SK-N-SH (cell line): Measurements from ENCODE around the gene TBKBP1. TPM values are rescaled to one million over a fixed set of nuclear protein-coding genes. Genes with fewer than 3 reads are reported as not detected.

ENCODE experiments used
- CTCF ChIA-PET: fragments of 300-600, 350-600 bp; formaldehyde crosslinking; extraction: SDS; loops from one replicate; lab custom pipeline; 2021; lab: Yijun Ruan, JAX
- POLR2A ChIA-PET: fragments of 350-600 bp; sonication (Branson Sonifier 250); formaldehyde crosslinking; extraction: SDS; loops from one replicate; lab custom pipeline; 2020; ENCODE audit warnings: antibody characterized with exemption, inconsistent platforms; lab: Yijun Ruan, JAX
- DNase-seq: peaks from one replicate; pipeline ENCODE4 v3.0.0; 2012
- H2AFZ ChIP-seq: fragments of 200-600 bp; sonication (generic); 2 replicates; pipeline ENCODE4 v1.8.1; 2016; ENCODE audit warnings: antibody characterized with exemption, mild to moderate bottlenecking, low read depth
- H3F3A ChIP-seq: fragments of 200-600 bp; sonication (generic); replicated peaks from 2 replicates; pipeline ENCODE3; 2016; ENCODE audit warnings: antibody characterized with exemption, mild to moderate bottlenecking; ENCODE audit not compliant: insufficient read depth
- H3K27ac ChIP-seq, 2 experiments: fragments of 200-500 bp in 1 of 2; fragments of 200-600 bp in 1 of 2; sonication (Bioruptor generic) in 1 of 2; sonication (generic), shearing (Covaris generic) in 1 of 2; 2 replicates each; pipeline versions ENCODE4 v1.5.1 to v1.6.1; 2014 to 2016; ENCODE audit warnings: low read depth in 2 of 2, inconsistent platforms in 1 of 2, low read length in 1 of 2, mild to moderate bottlenecking in 1 of 2, mixed read lengths in 1 of 2
- H3K27me3 ChIP-seq: fragments of 200-600 bp; sonication (generic), shearing (Covaris generic); 2 replicates; pipeline ENCODE4 v1.6.1; 2016; ENCODE audit warnings: mixed run types; ENCODE audit not compliant: insufficient read depth
- H3K36me3 ChIP-seq, 2 experiments: fragments of 200-500 bp in 1 of 2; fragments of 200-600 bp in 1 of 2; sonication (Bioruptor generic) in 1 of 2; sonication (generic) in 1 of 2; replicated peaks in 1 of 2; 2 replicates each; pipeline versions ENCODE3 to v1.5.1; 2014 to 2016; ENCODE audit warnings: low read length in 1 of 2, mild to moderate bottlenecking in 1 of 2; ENCODE audit not compliant: insufficient read depth in 2 of 2, control insufficient read depth in 1 of 2
- H3K4me1 ChIP-seq, 2 experiments: fragments of 200-500 bp in 1 of 2; fragments of 200-600 bp in 1 of 2; sonication (Bioruptor generic) in 1 of 2; sonication (generic), shearing (Covaris generic) in 1 of 2; 2 replicates each; pipeline versions ENCODE4 v1.5.1 to v1.6.1; 2014 to 2016; ENCODE audit warnings: low read depth in 1 of 2, low read length in 1 of 2, mixed run types in 1 of 2; ENCODE audit not compliant: insufficient read depth in 2 of 2, control insufficient read depth in 1 of 2
- H3K4me2 ChIP-seq: fragments of 200-600 bp; sonication (generic), shearing (Covaris generic); 2 replicates; pipeline ENCODE4 v1.6.1; 2017; ENCODE audit warnings: mixed run types
- H3K4me3 ChIP-seq, 2 experiments: fragments of 200-500 bp in 1 of 2; fragments of 200-600 bp in 1 of 2; sonication (Bioruptor generic) in 1 of 2; sonication (generic), shearing (Covaris generic) in 1 of 2; 2 replicates each; pipeline versions ENCODE4 v1.5.1 to v1.8.1; 2014 to 2016; ENCODE audit warnings: low read depth in 2 of 2, inconsistent platforms in 1 of 2, low read length in 1 of 2, mild to moderate bottlenecking in 1 of 2, mixed read lengths in 1 of 2, moderate library complexity in 1 of 2
- H3K79me2 ChIP-seq: fragments of 200-600 bp; sonication (generic); 2 replicates; pipeline ENCODE4 v1.8.1; 2017; ENCODE audit warnings: mild to moderate bottlenecking; ENCODE audit not compliant: insufficient read depth
- H3K9ac ChIP-seq: fragments of 200-600 bp; sonication (generic); 2 replicates; pipeline ENCODE4 v1.6.1; 2017; ENCODE audit warnings: mixed run types
- H3K9me2 ChIP-seq: fragments of 200-600 bp; sonication (generic); 2 replicates; pipeline ENCODE4 v1.6.1; 2017; ENCODE audit warnings: mixed run types
- H3K9me3 ChIP-seq: fragments of 200-600 bp; sonication (generic); 2 replicates; pipeline ENCODE4 v1.6.1; 2017; ENCODE audit warnings: mixed run types, mild to moderate bottlenecking, moderate library complexity
- H4K20me1 ChIP-seq: fragments of 200-600 bp; sonication (generic); 2 replicates; pipeline ENCODE4 v1.6.1; 2017; ENCODE audit warnings: mild to moderate bottlenecking, mixed run types; ENCODE audit not compliant: insufficient read depth
- CHD2 ChIP-seq: fragments of 150-350 bp; IDR thresholded peaks from 2 replicates; pipeline ENCODE4 v1.6.1; 2018; ENCODE audit warnings: low read length; ENCODE audit not compliant: partially characterized antibody
- EZH2phosphoT487 ChIP-seq: fragments of 200-600 bp; sonication (generic); IDR thresholded peaks from 2 replicates; pipeline ENCODE4 v1.6.1; 2017; ENCODE audit warnings: low read depth, mixed run types, mild to moderate bottlenecking, antibody characterized with exemption, moderate library complexity, borderline replicate concordance
- FOSL2 ChIP-seq: IDR thresholded peaks from 2 replicates; pipeline ENCODE4 v1.4.0; 2012; ENCODE audit warnings: low read depth, mild to moderate bottlenecking, moderate library complexity, borderline replicate concordance
- JUND ChIP-seq: IDR thresholded peaks from 2 replicates; pipeline ENCODE4 v1.4.0; 2012
- MEF2A ChIP-seq: IDR thresholded peaks from 2 replicates; pipeline ENCODE4 v1.4.0; 2012; ENCODE audit warnings: low read depth, borderline replicate concordance
- MXI1 ChIP-seq: IDR thresholded peaks from 2 replicates; pipeline ENCODE4 v1.6.1; 2012; ENCODE audit warnings: mild to moderate bottlenecking, low read depth, low read length, improper control_type of control experiment
- RAD21 ChIP-seq: IDR thresholded peaks from 2 replicates; pipeline ENCODE4 v1.6.1; 2012; ENCODE audit warnings: mild to moderate bottlenecking, low read length
- TAF1 ChIP-seq: IDR thresholded peaks from 2 replicates; pipeline ENCODE4 v1.6.1; 2012; ENCODE audit warnings: low read depth, mild to moderate bottlenecking, low read length, moderate library complexity, borderline replicate concordance
- TCF12 ChIP-seq: IDR thresholded peaks from 2 replicates; pipeline ENCODE4 v1.4.0; 2012
- TEAD4 ChIP-seq: IDR thresholded peaks from 2 replicates; pipeline ENCODE4 v1.4.0; 2012; ENCODE audit warnings: mild to moderate bottlenecking, borderline replicate concordance; ENCODE audit not compliant: insufficient read depth
- WGBS: methylation state at CpG from one replicate; pipeline ENCODE4 v1.1.6; 2017; ENCODE audit warnings: low lambda C conversion rate; 5-methylcytosine and 5-hydroxymethylcytosine counted together
- polyA plus RNA-seq, 3 experiments: library from polyadenylated mRNA; depleted of rRNA; stranded (reverse); fragments of >200 nt; gene quantifications; 2 replicates each; pipeline ENCODE4 v1.2.3, GENCODE V29; 2012
- TF ChIP-seq, protein P1 (sequence below): fragments of 150-350 bp; IDR thresholded peaks from 2 replicates; pipeline ENCODE4 v1.6.1; 2016; ENCODE audit warnings: mild to moderate bottlenecking, low read depth, low read length
- TF ChIP-seq, protein P2 (sequence below): IDR thresholded peaks from 2 replicates; pipeline ENCODE4 v1.4.0; 2012; ENCODE audit warnings: low read depth
- TF ChIP-seq, protein P3 (sequence below): IDR thresholded peaks from 2 replicates; pipeline ENCODE4 v1.4.0; 2012; ENCODE audit warnings: low read depth, borderline replicate concordance
- TF ChIP-seq, protein P4 (sequence below): fragments of 200-600 bp; sonication (generic); IDR thresholded peaks from 2 replicates; pipeline ENCODE4 v1.6.1; 2017; ENCODE audit warnings: antibody characterized with exemption, mild to moderate bottlenecking, moderate library complexity

TBKBP1 gene
- polyA plus RNA-seq, 1 of the 3 experiments (the other 2 are of a cell fraction) = 14.4 TPM

DNA sequence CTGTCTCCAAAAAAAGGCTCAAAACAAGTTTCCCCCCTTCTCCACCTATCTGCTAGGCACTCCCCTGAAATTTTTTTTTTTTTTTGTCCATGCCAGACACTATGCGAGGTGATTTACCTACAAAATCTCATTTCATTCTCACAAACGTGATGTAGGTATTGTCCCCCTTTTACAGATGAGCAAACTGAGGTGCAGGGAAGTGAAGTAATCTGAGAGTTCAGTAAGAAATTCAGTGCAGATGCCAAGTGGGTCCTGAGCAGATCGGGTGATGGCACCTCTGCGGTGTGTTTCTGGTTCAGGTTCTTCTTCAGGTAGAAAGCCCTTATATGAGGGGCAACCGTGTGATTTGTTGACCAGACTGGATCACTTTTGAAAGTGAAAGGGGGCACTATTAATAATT lies 9.7 kb downstream of the TBKBP1 start:
- Histone ChIP-seq H3K4me3 (no peak overlapping the region), H3K27me3 (no peaks in the 10 kb centered on the region), H3K9me2 (no peaks in the 10 kb centered on the region), H2AFZ (no peak overlapping the region), H3K9me3 (no peaks in the 10 kb centered on the region), H3K4me1 (peaks cover 0 to 4% of the 10 kb centered on the region in 2 experiments; a peak in 2 of 4 replicates), H4K20me1 (peaks cover 7% of the 10 kb centered on the region; the same call in 1 of the 2 replicates), H3K79me2 (no peaks in the 10 kb centered on the region), H3K36me3 (peaks cover 12 to 18% of the 10 kb centered on the region in 2 experiments), H3K4me2 (no peak overlapping the region), H3K9ac (no peak overlapping the region), H3F3A (no peaks in the 10 kb centered on the region), H3K27ac (no peak overlapping the region)
- no peak for DNase-seq
- 89% methylated on average over 5 of the region's 5 CpGs for WGBS
- CTCF ChIA-PET = interaction anchor here (1.1 to 10.0 kb wide), 6 partner anchors 9 to 105 kb away, joined by 3 to 195 read pairs (median 8); no protein-coding TSS in a partner anchor
- POLR2A ChIA-PET = no interaction called here
- TF ChIP-seq CHD2 (no peak), TEAD4 (no peak), TAF1 (no peak), JUND (no peak), FOSL2 (no peak), EZH2phosphoT487 (no peak)
- TF ChIP-seq, protein P1, sequence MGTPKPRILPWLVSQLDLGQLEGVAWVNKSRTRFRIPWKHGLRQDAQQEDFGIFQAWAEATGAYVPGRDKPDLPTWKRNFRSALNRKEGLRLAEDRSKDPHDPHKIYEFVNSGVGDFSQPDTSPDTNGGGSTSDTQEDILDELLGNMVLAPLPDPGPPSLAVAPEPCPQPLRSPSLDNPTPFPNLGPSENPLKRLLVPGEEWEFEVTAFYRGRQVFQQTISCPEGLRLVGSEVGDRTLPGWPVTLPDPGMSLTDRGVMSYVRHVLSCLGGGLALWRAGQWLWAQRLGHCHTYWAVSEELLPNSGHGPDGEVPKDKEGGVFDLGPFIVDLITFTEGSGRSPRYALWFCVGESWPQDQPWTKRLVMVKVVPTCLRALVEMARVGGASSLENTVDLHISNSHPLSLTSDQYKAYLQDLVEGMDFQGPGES = no peak
- TF ChIP-seq, protein P2, sequence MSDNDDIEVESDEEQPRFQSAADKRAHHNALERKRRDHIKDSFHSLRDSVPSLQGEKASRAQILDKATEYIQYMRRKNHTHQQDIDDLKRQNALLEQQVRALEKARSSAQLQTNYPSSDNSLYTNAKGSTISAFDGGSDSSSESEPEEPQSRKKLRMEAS = no peak
- TF ChIP-seq, protein P3, sequence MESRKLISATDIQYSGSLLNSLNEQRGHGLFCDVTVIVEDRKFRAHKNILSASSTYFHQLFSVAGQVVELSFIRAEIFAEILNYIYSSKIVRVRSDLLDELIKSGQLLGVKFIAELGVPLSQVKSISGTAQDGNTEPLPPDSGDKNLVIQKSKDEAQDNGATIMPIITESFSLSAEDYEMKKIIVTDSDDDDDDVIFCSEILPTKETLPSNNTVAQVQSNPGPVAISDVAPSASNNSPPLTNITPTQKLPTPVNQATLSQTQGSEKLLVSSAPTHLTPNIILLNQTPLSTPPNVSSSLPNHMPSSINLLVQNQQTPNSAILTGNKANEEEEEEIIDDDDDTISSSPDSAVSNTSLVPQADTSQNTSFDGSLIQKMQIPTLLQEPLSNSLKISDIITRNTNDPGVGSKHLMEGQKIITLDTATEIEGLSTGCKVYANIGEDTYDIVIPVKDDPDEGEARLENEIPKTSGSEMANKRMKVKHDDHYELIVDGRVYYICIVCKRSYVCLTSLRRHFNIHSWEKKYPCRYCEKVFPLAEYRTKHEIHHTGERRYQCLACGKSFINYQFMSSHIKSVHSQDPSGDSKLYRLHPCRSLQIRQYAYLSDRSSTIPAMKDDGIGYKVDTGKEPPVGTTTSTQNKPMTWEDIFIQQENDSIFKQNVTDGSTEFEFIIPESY = no peak

DNA sequence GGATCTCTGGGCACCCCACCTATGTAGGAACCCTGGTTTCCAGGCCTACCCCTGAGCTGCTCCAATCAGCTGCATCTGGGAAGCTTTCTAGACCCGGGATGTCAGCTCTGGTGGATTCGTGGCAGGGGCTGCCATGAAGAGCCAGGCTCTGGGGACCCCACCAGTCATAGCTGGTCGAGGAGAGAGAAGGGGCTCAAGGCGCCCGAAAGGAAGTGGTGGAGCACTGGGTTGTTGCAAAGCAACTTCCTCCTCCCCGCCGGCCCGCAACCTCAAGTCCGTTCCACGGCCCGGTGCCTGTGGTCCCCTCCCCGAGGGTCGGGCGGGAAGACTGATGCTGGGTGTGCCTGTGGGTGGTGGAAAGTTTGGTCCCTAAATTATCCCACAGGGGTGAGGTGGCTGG lies 10.2 kb downstream of the TBKBP1 start:
- POLR2A ChIA-PET = interaction anchor here (0.6 kb wide), 1 partner anchor 9 kb away, joined by 3 read pairs; no protein-coding TSS in a partner anchor
- CTCF ChIA-PET = interaction anchor here (1.1 to 5.2 kb wide), 5 partner anchors 10 to 105 kb away, joined by 3 to 42 read pairs (median 5); no protein-coding TSS in a partner anchor

More for the DNA sequence above, 10.2 kb downstream of the TBKBP1 start:
- no peak for DNase-seq
- peaks cover 5% of the 10 kb centered on the region; the same call in 1 of the 2 replicates for H4K20me1 ChIP-seq
- no peak overlapping the region for H3K27ac ChIP-seq
- H3K4me2 ChIP-seq = no peak overlapping the region
- H3K79me2 ChIP-seq = no peaks in the 10 kb centered on the region
- H3K9me2 ChIP-seq = no peaks in the 10 kb centered on the region
- peaks cover 11 to 17% of the 10 kb centered on the region in 2 experiments for H3K36me3 ChIP-seq
- WGBS = 69% methylated on average over 3 of the region's 14 CpGs
- no peak overlapping the region for H2AFZ ChIP-seq
- no peaks in the 10 kb centered on the region for H3K27me3 ChIP-seq
- H3F3A ChIP-seq = no peaks in the 10 kb centered on the region
- H3K9me3 ChIP-seq = no peaks in the 10 kb centered on the region
- no peak overlapping the region for H3K9ac ChIP-seq
- H3K4me3 ChIP-seq = no peak overlapping the region
- peaks cover 0 to 4% of the 10 kb centered on the region in 2 experiments; a peak in 2 of 4 replicates for H3K4me1 ChIP-seq
- TF ChIP-seq CHD2 (no peak), TCF12 (no peak), MXI1 (no peak), RAD21 (no peak), MEF2A (no peak)
- TF ChIP-seq, protein P2 = no peak
- TF ChIP-seq, protein P1 = no peak
- TF ChIP-seq, protein P4, sequence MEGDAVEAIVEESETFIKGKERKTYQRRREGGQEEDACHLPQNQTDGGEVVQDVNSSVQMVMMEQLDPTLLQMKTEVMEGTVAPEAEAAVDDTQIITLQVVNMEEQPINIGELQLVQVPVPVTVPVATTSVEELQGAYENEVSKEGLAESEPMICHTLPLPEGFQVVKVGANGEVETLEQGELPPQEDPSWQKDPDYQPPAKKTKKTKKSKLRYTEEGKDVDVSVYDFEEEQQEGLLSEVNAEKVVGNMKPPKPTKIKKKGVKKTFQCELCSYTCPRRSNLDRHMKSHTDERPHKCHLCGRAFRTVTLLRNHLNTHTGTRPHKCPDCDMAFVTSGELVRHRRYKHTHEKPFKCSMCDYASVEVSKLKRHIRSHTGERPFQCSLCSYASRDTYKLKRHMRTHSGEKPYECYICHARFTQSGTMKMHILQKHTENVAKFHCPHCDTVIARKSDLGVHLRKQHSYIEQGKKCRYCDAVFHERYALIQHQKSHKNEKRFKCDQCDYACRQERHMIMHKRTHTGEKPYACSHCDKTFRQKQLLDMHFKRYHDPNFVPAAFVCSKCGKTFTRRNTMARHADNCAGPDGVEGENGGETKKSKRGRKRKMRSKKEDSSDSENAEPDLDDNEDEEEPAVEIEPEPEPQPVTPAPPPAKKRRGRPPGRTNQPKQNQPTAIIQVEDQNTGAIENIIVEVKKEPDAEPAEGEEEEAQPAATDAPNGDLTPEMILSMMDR = no peak
- TF ChIP-seq, protein P3 = no peak
